HEK293 (cell line): ENCODE results near the gene CACNA1C.
A peak's percentile ranks its signal among the peaks of the same experiment; 100 is the strongest.

Experiments
- CTCF ChIA-PET: fragments of 350-600 bp; formaldehyde crosslinking; extraction: SDS; loops from one replicate; lab custom pipeline; 2021; ENCODE audit warnings: antibody characterized with exemption; lab: Yijun Ruan, JAX
- POLR2A ChIA-PET: fragments of 300-600 bp; formaldehyde crosslinking; extraction: SDS; loops from one replicate; lab custom pipeline; 2020; ENCODE audit warnings: antibody characterized with exemption, inconsistent platforms; lab: Yijun Ruan, JAX
- H3K27ac ChIP-seq: fragments of 200-500 bp; sonication (Bioruptor generic); 2 replicates; pipeline ENCODE4 v1.5.1; 2014; ENCODE audit warnings: low read depth, low read length, control low read depth, inconsistent platforms; ENCODE audit errors: extremely low read depth
- H3K36me3 ChIP-seq, 2 experiments: fragments of 200-500 bp in 1 of 2; sonication (Bioruptor generic) in 1 of 2; 1 replicate in 1 of 2; 2 replicates in 1 of 2; pipeline ENCODE4 v1.5.1; 2014 to 2017; ENCODE audit warnings: inconsistent platforms in 2 of 2, low read length in 2 of 2; ENCODE audit not compliant: control insufficient read depth in 2 of 2, insufficient read depth in 1 of 2
- H3K4me1 ChIP-seq: fragments of 200-500 bp; sonication (Bioruptor generic); 2 replicates; pipeline ENCODE4 v1.5.1; 2014; ENCODE audit warnings: mild to moderate bottlenecking, low read length, inconsistent platforms; ENCODE audit not compliant: control insufficient read depth, insufficient read depth
- H3K4me3 ChIP-seq: 2 replicates; pipeline ENCODE4 v1.5.1; 2011; ENCODE audit warnings: low read depth, mild to moderate bottlenecking, control low read depth, low read length, moderate library complexity
- H3K9me3 ChIP-seq: fragments of 200-500 bp; sonication (Bioruptor generic); 2 replicates; pipeline ENCODE4 v1.5.1; 2014; ENCODE audit warnings: low read depth, low read length, inconsistent platforms; ENCODE audit not compliant: control insufficient read depth, insufficient read depth
- SCRT2 ChIP-seq: fragments of 450-650 bp; formaldehyde crosslinking; IDR thresholded peaks from 2 replicates; pipeline ENCODE4 v1.5.1; 2016; ENCODE audit warnings: missing biosample characterization, missing genetic modification characterization
- SETDB1 ChIP-seq: IDR thresholded peaks from one replicate; pipeline ENCODE4 v1.6.1; 2017; ENCODE audit warnings: mild to moderate bottlenecking, low read length, moderate library complexity, mixed read lengths; ENCODE audit not compliant: insufficient read length
- WT1 ChIP-seq: fragments of 450-650 bp; formaldehyde crosslinking; IDR thresholded peaks from 2 replicates; pipeline ENCODE4 v1.5.1; 2016; ENCODE audit warnings: missing biosample characterization, missing genetic modification characterization
- ZBTB48 ChIP-seq: fragments of 450-650 bp; formaldehyde crosslinking; IDR thresholded peaks from 2 replicates; pipeline ENCODE4 v1.5.1; 2016; ENCODE audit warnings: missing biosample characterization, missing genetic modification characterization
- ZEB2 ChIP-seq: fragments of 450-650 bp; formaldehyde crosslinking; IDR thresholded peaks from 2 replicates; pipeline ENCODE4 v1.5.1; 2016; ENCODE audit warnings: missing biosample characterization, missing genetic modification characterization
- ZIC2 ChIP-seq: fragments of 450-650 bp; formaldehyde crosslinking; IDR thresholded peaks from 2 replicates; pipeline ENCODE4 v1.5.1; 2016; ENCODE audit warnings: missing biosample characterization, missing genetic modification characterization
- ZNF16 ChIP-seq: fragments of 450-650 bp; formaldehyde crosslinking; IDR thresholded peaks from 2 replicates; pipeline ENCODE4 v1.5.1; 2016; ENCODE audit warnings: low read depth, missing biosample characterization, missing genetic modification characterization
- ZNF610 ChIP-seq: fragments of 450-650 bp; formaldehyde crosslinking; IDR thresholded peaks from 2 replicates; pipeline ENCODE4 v1.5.1; 2016; ENCODE audit warnings: missing biosample characterization, missing genetic modification characterization, borderline replicate concordance
- ZNF777 ChIP-seq: fragments of 450-650 bp; formaldehyde crosslinking; IDR thresholded peaks from 2 replicates; pipeline ENCODE4 v1.5.1; 2017; ENCODE audit warnings: missing biosample characterization, missing genetic modification characterization, borderline replicate concordance
- TF ChIP-seq, protein P1 (sequence below): fragments of 450-650 bp; formaldehyde crosslinking; IDR thresholded peaks from 2 replicates; pipeline ENCODE4 v1.5.1; 2016; ENCODE audit warnings: missing biosample characterization, missing genetic modification characterization, borderline replicate concordance
- TF ChIP-seq, protein P2 (sequence below): IDR thresholded peaks from 2 replicates; pipeline ENCODE4 v1.6.1; 2011; ENCODE audit warnings: mild to moderate bottlenecking, low read depth, low read length, borderline replicate concordance
- TF ChIP-seq, protein P3 (sequence below): fragments of 450-650 bp; formaldehyde crosslinking; IDR thresholded peaks from 2 replicates; pipeline ENCODE4 v1.5.1; 2016; ENCODE audit warnings: missing biosample characterization, missing genetic modification characterization
- TF ChIP-seq, protein P4 (sequence below): fragments of 450-650 bp; formaldehyde crosslinking; IDR thresholded peaks from 2 replicates; pipeline ENCODE4 v1.5.1; 2016; ENCODE audit warnings: missing biosample characterization, missing genetic modification characterization
- TF ChIP-seq, protein P5 (sequence below): fragments of 450-650 bp; formaldehyde crosslinking; IDR thresholded peaks from 2 replicates; pipeline ENCODE4 v1.5.1; 2017; ENCODE audit warnings: missing biosample characterization, missing genetic modification characterization

Gene CACNA1C

DNA sequence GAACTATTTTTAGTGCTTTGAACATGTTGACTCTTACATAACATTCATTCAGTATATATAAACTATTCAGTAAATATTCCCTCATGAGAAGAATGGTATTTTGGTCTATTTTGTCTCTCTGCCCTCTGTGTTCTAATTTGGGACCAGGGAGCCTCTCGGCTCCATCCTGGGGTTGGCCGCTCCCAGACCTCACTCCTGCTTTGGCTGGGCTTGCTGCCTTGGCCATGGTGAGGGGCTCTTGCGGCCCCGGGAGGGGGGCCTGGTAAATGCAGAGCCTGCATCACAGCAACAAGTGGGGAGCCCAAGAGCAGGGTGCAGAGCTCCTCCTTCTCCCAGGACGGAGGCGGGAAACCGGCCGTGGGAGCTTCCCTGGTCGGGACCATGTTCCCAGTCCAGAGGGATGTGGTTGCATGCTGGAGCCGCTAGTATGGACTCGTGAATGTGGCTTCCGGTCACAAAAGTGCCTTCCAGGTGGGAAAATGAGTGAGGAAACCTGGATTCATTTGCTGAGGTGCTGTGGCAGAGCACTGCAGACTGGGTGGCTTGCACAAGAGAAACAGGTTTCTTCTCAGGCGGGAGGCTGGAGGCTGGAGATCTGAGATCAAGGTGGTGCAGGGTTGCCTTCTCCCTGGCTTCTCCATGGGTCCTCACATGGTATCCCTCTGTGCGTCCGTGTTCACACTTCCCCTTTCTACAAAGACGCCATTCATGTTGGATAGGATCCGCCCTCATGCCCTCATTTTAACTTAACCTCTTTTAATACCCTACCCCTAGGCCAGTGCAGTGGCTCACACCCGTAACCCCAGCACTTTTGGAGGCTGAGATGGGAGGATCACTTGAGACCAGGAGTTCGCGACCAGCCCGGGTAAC, 250.2 kb downstream of the CACNA1C start:
- H3K9me3 ChIP-seq: no peaks in the 10 kb centered on the region
- 0 out of 2 replicates have a peak, but pooled peaks cover 2% of the 10 kb centered on the region for H3K4me1 ChIP-seq
- H3K27ac ChIP-seq: no peak overlapping the region
- TF ChIP-seq SETDB1 (no peak), SCRT2 (peak; percentile 55), ZNF16 (tag by site-specific recombination) (no peak)
- ChIA-PET CTCF (interaction anchor here (2.7 kb wide), 1 partner anchor 12 kb away, joined by 11 read pairs; no protein-coding TSS in a partner anchor), POLR2A (interaction anchor here (0.5 kb wide), 1 partner anchor 10 kb away, joined by 3 read pairs; no protein-coding TSS in a partner anchor)
- H3K36me3 ChIP-seq: no peaks in the 10 kb centered on the region
- no peak overlapping the region for H3K4me3 ChIP-seq

DNA sequence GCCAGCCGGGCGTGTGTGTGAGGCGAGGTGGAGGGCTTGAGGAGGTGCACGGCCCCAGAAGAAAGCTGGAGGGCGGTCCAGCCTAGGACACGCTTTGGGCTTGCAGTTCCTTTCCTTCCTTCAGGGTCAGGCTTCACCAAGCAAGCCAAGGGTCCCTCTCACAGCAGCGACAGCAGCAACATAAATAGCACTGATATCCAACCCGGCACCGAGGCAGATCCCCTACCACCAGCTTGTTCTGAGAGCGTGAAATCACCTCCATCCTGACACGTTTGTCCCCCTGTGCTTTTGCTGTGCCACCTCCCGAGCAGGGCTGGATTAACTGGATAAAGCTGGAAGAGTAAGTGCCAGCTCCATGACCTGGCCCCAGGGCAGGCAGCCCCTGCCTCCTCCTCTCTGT, 251.4 kb downstream of the CACNA1C start:
- CTCF ChIA-PET: interaction anchor here (2.7 kb wide), 1 partner anchor 13 kb away, joined by 11 read pairs; no protein-coding TSS in a partner anchor
- no peaks in the 10 kb centered on the region for H3K36me3 ChIP-seq

DNA sequence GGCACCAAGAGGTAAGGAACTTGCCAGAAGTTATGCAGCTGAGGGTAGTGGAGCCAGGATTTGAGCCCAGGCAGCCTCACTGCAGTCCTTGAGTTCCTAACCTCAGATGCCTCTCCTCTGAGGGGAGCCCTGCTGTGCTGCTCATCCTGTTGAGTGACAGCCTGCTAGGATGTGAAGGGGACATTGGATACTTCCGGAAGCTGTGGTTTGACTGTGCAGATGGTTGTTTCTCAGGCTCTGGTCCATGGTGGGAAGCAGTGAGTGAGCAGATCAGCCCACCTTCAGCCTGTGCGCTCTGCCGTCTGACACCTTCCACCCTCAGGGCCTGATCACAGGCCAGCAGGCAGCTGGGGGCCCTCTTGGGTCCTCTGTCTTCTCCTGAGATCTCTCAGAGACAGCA, 253.2 kb downstream of the CACNA1C start:
- H3K4me1 ChIP-seq: peaks cover 5% of the 10 kb centered on the region; the same call in 1 of the 2 replicates
- TF ChIP-seq, protein P1, sequence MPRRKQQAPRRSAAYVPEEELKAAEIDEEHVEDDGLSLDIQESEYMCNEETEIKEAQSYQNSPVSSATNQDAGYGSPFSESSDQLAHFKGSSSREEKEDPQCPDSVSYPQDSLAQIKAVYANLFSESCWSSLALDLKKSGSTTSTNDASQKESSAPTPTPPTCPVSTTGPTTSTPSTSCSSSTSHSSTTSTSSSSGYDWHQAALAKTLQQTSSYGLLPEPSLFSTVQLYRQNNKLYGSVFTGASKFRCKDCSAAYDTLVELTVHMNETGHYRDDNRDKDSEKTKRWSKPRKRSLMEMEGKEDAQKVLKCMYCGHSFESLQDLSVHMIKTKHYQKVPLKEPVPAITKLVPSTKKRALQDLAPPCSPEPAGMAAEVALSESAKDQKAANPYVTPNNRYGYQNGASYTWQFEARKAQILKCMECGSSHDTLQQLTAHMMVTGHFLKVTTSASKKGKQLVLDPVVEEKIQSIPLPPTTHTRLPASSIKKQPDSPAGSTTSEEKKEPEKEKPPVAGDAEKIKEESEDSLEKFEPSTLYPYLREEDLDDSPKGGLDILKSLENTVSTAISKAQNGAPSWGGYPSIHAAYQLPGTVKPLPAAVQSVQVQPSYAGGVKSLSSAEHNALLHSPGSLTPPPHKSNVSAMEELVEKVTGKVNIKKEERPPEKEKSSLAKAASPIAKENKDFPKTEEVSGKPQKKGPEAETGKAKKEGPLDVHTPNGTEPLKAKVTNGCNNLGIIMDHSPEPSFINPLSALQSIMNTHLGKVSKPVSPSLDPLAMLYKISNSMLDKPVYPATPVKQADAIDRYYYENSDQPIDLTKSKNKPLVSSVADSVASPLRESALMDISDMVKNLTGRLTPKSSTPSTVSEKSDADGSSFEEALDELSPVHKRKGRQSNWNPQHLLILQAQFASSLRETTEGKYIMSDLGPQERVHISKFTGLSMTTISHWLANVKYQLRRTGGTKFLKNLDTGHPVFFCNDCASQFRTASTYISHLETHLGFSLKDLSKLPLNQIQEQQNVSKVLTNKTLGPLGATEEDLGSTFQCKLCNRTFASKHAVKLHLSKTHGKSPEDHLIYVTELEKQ (tag by site-specific recombination): 0 out of 2 replicates have a peak, but pooled peaks have one; percentile 33
- TF ChIP-seq WT1: no peak
- TF ChIP-seq ZIC2 (tag by site-specific recombination): peak; percentile 31; the same call in 1 of the 2 replicates
- H3K4me3 ChIP-seq: no peak overlapping the region
- no peak overlapping the region for H3K27ac ChIP-seq
- ChIA-PET CTCF (interaction anchor here (0.6 to 2.7 kb wide), 3 partner anchors 15 to 55 kb away, joined by 3 to 11 read pairs (median 4); no protein-coding TSS in a partner anchor), POLR2A (no interaction called here)
- H3K9me3 ChIP-seq: no peaks in the 10 kb centered on the region
- no peaks in the 10 kb centered on the region for H3K36me3 ChIP-seq

More for the DNA sequence above, 251.4 kb downstream of the CACNA1C start:
- POLR2A ChIA-PET: no interaction called here
- no peaks in the 10 kb centered on the region for H3K9me3 ChIP-seq
- no peak overlapping the region for H3K4me3 ChIP-seq
- TF ChIP-seq, protein P2, sequence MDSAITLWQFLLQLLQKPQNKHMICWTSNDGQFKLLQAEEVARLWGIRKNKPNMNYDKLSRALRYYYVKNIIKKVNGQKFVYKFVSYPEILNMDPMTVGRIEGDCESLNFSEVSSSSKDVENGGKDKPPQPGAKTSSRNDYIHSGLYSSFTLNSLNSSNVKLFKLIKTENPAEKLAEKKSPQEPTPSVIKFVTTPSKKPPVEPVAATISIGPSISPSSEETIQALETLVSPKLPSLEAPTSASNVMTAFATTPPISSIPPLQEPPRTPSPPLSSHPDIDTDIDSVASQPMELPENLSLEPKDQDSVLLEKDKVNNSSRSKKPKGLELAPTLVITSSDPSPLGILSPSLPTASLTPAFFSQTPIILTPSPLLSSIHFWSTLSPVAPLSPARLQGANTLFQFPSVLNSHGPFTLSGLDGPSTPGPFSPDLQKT: no peak
- no peak for TF ChIP-seq ZNF777
- TF ChIP-seq, protein P3, sequence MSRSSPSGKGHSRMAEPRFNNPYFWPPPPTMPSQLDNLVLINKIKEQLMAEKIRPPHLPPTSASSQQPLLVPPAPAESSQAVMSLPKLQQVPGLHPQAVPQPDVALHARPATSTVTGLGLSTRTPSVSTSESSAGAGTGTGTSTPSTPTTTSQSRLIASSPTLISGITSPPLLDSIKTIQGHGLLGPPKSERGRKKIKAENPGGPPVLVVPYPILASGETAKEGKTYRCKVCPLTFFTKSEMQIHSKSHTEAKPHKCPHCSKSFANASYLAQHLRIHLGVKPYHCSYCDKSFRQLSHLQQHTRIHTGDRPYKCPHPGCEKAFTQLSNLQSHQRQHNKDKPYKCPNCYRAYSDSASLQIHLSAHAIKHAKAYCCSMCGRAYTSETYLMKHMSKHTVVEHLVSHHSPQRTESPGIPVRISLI (tag by site-specific recombination): no peak
- no peak for TF ChIP-seq ZBTB48 (tag by site-specific recombination)
- TF ChIP-seq, protein P4, sequence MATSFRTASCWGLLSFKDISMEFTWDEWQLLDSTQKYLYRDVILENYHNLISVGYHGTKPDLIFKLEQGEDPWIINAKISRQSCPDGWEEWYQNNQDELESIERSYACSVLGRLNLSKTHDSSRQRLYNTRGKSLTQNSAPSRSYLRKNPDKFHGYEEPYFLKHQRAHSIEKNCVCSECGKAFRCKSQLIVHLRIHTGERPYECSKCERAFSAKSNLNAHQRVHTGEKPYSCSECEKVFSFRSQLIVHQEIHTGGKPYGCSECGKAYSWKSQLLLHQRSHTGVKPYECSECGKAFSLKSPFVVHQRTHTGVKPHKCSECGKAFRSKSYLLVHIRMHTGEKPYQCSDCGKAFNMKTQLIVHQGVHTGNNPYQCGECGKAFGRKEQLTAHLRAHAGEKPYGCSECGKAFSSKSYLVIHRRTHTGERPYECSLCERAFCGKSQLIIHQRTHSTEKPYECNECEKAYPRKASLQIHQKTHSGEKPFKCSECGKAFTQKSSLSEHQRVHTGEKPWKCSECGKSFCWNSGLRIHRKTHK (tag by site-specific recombination): no peak
- no peak for TF ChIP-seq ZEB2 (tag by site-specific recombination)
- TF ChIP-seq, protein P5, sequence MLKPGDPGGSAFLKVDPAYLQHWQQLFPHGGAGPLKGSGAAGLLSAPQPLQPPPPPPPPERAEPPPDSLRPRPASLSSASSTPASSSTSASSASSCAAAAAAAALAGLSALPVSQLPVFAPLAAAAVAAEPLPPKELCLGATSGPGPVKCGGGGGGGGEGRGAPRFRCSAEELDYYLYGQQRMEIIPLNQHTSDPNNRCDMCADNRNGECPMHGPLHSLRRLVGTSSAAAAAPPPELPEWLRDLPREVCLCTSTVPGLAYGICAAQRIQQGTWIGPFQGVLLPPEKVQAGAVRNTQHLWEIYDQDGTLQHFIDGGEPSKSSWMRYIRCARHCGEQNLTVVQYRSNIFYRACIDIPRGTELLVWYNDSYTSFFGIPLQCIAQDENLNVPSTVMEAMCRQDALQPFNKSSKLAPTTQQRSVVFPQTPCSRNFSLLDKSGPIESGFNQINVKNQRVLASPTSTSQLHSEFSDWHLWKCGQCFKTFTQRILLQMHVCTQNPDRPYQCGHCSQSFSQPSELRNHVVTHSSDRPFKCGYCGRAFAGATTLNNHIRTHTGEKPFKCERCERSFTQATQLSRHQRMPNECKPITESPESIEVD: no peak
- TF ChIP-seq WT1: no peak
- TF ChIP-seq ZNF610 (tag by site-specific recombination): no peak
- H3K4me1 ChIP-seq: no peaks in the 10 kb centered on the region
- H3K27ac ChIP-seq: no peak overlapping the region
